Activated naive CD4-positive, alpha-beta T cell treated with anti-CD3 and anti-CD28 coated beads, Interleukin-2, amount 50 U/mL, for 72 hours (primary cell): ENCODE measurements around the gene C19orf81. TPM values are rescaled to one million over a fixed set of nuclear protein-coding genes. Genes with fewer than 3 reads are reported as not detected.
"Not testable (repeated sequence)": the region's sequence is repeated elsewhere in the genome, so short reads cannot be mapped to it uniquely, and the experiment has no call there.

ENCODE experiments used
- ATAC-seq, 2 donors: fragments of 150-1000 bp; cut with Tn5 transposase; 2 replicates each; pipeline ENCODE4 v1.10.0; 2021; ENCODE audit warnings: mild to moderate bottlenecking in 2 of 2, moderate library complexity in 2 of 2
- DNase-seq, 2 donors: peaks; one replicate each; pipeline ENCODE4 v3.0.0; 2021 to 2022; ENCODE audit warnings: low spot score in 2 of 2
- H3K27ac Mint-ChIP-seq, 2 donors: one replicate each; pipeline ENCODE4 v1.8.0; 2022; ENCODE audit warnings: mild to moderate bottlenecking in 2 of 2, mixed read lengths in 2 of 2
- H3K36me3 Mint-ChIP-seq, 2 donors: one replicate each; pipeline ENCODE4 v1.8.0; 2022; ENCODE audit warnings: mixed read lengths in 2 of 2
- H3K9me3 Mint-ChIP-seq, 2 donors: one replicate each; pipeline ENCODE4 v1.8.0; 2022; ENCODE audit warnings: mixed read lengths in 2 of 2
- total RNA-seq, 2 donors: library from RNA; stranded (reverse); gene quantifications; one replicate each; pipeline ENCODE4 v1.2.3, GENCODE V29; 2022

Gene C19orf81
- 1 to 10 TPM in 1 of 2 donors, not detected in 1; 4.2 TPM for total RNA-seq

DNA sequence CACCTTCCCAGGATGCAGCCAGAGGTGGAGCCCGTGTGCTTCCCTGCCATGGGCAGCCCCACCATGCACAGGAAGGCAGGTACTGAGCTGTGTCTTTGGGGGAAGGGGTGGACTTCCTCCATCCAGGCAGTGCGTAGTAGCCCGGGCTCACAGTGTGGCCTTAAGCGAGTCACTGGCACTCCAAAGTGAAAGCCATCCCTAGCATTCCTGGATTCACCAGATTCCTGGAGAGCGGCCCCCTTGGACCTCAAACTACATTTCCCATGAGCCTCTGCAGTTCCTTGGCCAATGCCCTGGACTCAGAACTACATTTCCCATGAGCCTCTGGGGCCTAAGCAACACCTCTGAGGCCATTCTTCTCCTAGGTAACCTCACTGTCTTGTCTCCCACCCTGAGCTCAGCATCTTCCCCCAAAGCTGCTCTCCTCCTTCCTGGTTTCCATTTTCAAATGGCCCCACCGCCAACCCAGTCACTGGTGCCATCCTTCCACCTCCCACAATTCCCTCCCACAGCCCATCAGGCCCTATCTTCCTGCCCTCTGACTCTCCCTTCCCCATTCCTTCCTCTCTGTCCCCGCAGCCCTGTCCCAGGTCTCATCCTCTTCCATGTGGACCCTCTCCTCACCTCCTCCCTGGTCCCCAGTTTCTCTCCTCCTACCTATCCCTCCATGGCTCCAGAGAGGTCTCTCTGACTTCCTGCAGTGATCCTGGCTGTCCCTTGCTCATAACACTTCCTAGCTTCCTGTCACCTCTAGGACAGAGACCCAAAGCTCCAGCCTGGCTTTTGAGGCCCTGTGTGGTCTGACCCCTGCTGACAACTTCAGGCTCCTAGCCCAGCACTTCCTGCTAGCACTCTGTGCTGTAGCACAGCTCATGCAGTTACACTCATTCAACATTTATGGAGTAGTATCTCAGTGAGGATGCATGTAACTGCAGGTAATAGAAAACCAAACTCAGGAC lies at the start of gene C19orf81:
C19orf81 (plus strand) TSS at position 13 of the 959 bp plus-strand sequence; CDS start at position 13, 0 bp downstream.
- peaks cover 0 to 10% of the 10 kb centered on the region in 2 donors for H3K9me3 Mint-ChIP-seq
- DNase-seq, result no peak
- H3K27ac Mint-ChIP-seq, result no peak within 1 kb of the TSS
- ATAC-seq, result peak in 1 of 2 donors; percentile 53
- peaks cover 0 to 2% of the 10 kb centered on the region in 2 donors for H3K36me3 Mint-ChIP-seq

DNA sequence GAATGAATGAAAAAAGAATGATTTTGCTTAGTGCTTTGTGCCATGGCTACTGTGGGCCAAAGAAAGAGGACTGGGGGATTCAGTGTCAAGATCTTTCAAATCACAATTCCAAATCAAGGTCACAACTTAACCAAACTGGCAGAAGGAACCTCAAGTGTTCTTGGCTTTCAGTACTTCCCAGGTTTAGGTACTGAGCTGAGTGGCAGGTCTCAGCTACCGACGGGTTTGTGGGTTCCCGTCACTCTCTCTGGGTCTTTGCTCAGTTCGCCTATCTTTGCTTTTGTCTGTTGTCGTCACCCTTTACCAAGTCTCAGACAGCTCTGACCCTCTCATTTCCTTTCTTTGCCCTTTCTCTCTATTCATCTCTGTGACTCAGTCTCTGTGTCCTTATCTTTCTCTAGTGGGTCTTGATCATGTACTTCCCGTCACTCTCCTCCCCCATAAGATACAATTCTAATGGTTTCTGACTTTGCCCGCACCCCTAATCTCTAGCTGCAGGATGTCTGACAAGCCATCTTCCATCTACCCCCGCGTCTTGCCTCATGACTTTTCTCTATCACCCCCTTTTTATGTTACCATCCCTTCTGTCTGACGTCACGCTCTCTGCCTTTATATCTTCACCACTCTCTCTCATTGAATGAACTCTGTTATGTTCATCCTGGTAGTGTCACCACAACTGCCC lies 47.7 kb upstream of the C19orf81 start:
- DNase-seq (no peak), ATAC-seq (peak in 1 of 2 donors; percentile 25)
- Mint-ChIP-seq H3K36me3 (peaks cover 9 to 11% of the 10 kb centered on the region in 2 donors), H3K27ac (no peak overlapping the region), H3K9me3 (peaks cover 3 to 4% of the 10 kb centered on the region in 2 donors)

DNA sequence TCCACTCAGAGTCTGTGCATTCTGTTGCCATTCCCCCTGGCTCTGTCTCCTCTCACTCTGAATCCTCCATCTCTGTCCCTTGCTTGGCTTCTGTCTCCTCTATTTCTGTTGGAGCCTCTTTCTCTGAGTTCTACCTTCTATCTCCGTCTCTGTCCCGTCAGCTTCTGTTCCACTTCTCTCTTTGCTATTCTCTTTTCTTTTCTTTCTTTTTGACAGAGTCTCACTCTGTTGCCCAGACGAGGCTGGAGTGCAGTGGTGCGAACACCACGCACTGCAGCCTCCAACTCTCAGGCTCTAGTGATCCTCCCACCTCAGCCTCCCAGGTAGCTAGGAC lies 47.2 kb upstream of the C19orf81 start:
- peaks cover 5 to 6% of the 10 kb centered on the region in 2 donors for H3K9me3 Mint-ChIP-seq
- no peak for ATAC-seq
- peaks cover 11 to 14% of the 10 kb centered on the region in 2 donors for H3K36me3 Mint-ChIP-seq

DNA sequence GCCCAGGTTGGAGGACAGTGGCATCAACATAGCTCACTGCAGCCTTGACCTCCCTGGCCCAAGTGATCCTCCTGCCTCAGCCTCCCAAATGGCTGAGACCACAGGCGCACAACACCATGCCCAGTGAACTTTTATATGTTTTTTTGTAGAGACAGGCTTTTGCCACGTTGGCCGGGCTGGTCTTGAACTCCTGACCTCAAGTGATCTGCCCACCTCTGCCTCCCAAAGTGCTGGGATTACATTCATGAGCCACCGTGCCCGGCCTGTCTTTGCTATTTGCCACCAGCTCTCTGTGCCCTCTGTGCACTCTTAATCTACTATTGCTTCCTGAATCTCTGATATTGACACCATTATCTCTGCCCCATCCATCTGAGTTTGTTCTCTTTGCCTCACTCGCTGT lies 46.7 kb upstream of the C19orf81 start:
- peaks cover 12 to 18% of the 10 kb centered on the region in 2 donors for H3K36me3 Mint-ChIP-seq
- H3K27ac Mint-ChIP-seq, result no peak overlapping the region
- DNase-seq, result no peak
- H3K9me3 Mint-ChIP-seq, result peaks cover 9 to 10% of the 10 kb centered on the region in 2 donors
- ATAC-seq, result no peak

More for the DNA sequence above, 47.2 kb upstream of the C19orf81 start:
- no peak for DNase-seq
- no peak overlapping the region for H3K27ac Mint-ChIP-seq

DNA sequence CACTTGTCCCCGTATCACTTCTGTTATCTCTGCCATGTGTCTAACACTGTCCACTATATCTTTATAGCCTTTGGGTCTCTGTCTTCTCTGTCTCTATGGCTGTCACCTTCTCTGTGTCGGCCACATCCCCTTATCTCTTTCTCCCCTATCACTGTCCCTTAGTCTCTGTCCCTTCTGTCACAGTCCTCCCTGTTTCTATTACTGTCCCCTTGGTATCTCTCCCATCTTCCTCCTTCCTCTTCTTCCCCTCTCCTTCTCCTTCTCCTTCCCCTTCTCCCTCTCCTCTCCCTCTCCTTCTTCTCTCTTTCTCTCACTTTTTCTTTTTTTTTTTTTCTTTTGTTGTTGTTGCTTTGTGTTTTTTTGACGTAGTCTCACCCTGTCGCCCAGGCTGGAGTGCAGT lies 46.3 kb upstream of the C19orf81 start:
- Mint-ChIP-seq H3K27ac (no peak overlapping the region), H3K9me3 (peaks cover 12 to 14% of the 10 kb centered on the region in 2 donors), H3K36me3 (peaks cover 17 to 20% of the 10 kb centered on the region in 2 donors)
- DNase-seq (no peak), ATAC-seq (no peak)

DNA sequence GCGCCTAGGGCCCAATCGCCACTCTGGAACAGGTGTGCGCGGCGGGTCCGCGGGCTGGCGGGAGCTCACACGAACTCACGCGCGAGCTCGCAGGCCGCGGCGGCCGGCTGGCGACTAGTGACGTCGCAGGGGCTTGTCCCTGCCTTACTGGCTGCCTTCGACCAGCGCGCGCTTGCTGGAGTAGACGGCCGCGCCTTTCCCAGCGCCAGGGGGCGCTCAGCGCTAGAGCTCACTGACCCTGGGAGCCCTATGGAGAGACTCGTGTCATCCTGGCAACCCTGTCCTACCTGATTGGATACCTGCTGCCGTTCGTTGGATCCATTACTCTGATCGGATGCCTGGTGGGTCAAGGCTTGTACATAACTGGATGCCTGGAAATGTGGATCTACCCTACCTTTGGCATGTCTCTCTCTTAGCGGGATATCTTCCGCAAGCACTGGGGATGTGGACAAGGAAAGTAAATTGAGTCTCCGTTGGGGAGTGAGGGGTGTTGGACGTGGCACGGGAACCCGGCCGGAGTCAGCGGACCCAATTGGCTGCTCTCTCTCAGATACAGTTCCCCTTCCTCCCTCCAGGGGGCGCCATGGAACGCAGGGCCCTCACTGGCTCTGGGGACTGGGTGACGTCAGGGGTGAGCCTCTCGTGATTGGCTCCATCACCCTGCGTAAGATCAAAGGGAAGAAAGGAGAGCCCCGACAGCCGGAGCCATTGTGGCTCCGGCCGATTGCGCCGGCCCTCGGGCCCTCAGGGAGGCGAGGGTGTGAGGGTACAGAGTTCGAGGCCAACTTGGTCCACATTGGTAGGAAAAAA lies 44.8 kb upstream of the C19orf81 start:
- not testable (repeated sequence) for H3K27ac Mint-ChIP-seq
- ATAC-seq (peak; percentile 43 to 50), DNase-seq (peak in 1 of 2 donors; percentile 21)
- peaks cover 12 to 19% of the 10 kb centered on the region in 2 donors for H3K9me3 Mint-ChIP-seq
- peaks cover 20 to 25% of the 10 kb centered on the region in 2 donors for H3K36me3 Mint-ChIP-seq

DNA sequence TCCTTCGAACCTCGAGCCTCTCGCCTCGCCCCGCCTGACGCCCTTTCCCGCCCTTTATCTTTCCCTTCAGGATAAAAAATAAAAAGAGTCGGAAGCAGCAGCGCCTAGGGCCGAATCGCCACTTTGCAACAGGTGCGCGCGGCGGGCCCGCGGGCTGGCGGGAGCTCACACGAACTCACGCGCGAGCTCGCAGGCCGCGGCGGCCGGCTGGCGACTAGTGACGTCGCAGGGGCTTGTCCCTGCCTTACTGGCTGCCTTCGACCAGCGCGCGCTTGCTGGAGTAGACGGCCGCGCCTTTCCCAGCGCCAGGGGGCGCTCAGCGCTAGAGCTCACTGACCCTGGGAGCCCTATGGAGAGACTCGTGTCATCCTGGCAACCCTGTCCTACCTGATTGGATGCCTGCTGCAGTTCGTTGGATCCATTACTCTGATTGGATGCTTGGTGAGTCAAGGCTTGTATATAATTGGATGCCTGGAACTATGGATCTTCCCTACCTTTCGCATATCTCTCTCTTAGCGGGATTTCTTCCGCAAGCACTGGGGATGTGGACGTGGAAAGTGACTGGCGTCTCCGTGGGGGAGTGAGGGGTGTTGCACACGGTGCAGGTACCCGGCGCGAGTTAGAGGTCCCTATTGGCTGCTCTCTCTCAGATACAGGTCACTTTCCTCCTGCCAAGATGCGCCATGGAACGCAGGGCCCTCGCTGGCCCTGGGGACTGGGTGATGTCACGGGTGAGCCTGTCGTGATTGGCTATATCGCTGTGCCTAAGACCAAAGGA lies 43.0 kb upstream of the C19orf81 start:
- Mint-ChIP-seq H3K9me3 (peaks cover 12 to 19% of the 10 kb centered on the region in 2 donors), H3K27ac (peak overlapping the region in 1 of 2 donors; percentile 58), H3K36me3 (peaks cover 20 to 25% of the 10 kb centered on the region in 2 donors)
- not testable (repeated sequence) for DNase-seq
- peak; percentile 59 to 67 for ATAC-seq

DNA sequence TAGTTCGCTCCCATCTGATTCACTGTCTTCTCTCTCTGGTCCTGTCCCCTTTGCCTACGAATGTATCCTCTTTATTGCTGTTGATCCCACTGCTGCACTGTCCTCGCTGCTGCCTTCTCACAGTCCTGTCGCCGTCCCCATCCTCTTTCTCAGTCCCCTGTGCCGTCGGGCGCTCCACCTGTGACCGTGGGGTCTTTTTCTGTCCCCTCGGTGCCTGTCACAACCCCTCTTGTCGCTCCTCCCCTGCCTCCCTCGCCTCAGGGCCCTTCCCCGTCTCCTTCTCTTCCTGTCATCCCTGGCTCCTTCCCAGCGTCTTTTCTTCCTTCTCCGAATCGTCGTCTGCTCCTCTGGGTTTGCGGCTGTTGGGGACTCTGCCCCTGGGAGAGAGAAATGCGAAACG lies 41.9 kb upstream of the C19orf81 start:
- Mint-ChIP-seq H3K9me3 (peaks cover 12 to 19% of the 10 kb centered on the region in 2 donors), H3K27ac (no peak overlapping the region), H3K36me3 (peaks cover 20 to 25% of the 10 kb centered on the region in 2 donors)
- no peak for DNase-seq
- no peak for ATAC-seq

DNA sequence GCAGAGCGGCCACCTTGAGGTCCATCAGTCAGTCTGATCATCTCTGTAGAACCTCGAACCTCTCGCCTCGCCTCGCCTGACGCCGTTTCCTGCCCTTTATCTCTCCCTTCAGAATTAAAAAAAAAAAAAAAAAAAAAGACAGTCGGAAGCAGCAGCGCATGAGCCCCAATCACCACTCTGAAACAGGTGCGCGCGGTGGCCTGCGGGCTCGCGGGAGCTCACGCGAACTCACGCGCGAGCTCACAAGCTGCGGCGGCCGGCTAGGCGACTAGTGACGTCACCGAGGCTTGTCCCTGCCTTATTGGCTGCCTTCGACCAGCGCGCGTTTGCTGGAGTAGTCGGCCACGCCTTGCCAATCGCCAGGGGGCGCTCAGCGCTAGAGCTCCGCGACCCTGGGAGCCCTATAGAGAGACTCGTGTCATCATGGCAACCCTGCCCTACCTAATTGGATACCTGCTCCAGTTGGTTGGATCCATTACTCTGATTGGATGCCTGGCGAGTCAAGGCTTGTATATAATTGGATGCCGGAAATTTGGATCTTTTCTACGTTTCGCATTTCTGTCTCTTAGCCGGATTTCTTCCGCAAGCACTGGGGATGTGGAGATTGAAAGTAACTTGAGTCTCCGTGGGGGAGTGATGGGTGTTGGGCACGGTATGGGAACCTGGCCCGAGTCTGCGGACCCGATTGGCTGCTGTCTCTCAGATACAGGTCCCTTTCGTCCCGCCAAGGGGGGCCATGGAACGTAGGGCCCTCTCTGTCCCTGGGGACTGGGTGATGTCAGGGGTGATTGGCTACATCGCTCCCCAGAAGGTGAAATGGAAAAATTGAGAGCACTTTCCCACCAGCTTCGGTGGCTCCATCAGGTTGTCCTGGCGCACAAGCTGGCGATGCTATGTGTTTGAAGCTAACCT lies 41.1 kb upstream of the C19orf81 start:
- DNase-seq (peak; percentile 84 to 95), ATAC-seq (peak; percentile 81 to 92)
- Mint-ChIP-seq H3K27ac (no peak overlapping the region), H3K9me3 (peaks cover 12 to 19% of the 10 kb centered on the region in 2 donors), H3K36me3 (peaks cover 20 to 25% of the 10 kb centered on the region in 2 donors)

DNA sequence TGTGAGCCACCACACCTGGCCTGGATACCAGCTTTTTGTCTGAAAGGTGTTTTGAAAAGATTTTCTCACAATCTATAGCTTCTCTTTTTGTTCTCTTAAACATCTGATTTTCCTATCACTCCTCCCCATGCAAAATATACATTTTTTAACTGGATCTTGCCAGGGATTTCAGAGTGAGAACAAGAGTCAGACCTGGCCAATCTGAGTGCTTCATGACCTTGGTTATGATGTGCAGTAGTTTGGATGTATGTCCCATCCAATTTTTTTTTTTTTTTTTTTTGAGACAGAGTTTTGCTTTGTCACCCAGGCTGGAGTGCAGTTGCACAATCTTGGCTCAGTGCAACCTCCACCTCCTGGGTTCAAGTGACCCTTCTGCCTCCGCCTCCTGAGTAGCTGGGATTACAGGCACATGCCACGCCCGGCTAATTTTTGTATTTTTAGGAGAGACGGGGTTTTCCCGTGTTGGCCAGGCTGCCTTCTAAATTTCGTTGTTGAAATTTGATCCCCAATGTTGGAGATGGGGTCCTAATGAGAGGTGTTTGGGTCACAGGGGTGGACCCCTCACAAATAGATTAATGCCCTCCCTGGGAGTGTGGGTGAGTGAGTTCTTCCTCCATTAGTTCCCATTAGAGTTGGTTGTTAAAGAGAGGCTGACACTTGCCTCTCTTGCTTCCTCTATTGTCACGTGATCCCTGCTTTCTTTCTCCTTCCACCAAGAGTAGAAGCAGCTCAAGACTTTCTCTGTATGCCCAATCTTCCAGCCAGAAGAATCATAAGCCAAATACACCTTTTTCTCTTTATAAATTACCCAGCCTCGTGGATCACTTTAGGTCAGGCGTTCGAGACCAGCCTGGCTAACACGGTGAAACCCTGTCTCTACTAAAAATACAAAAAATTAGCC lies 36.5 kb upstream of the C19orf81 start:
- H3K9me3 Mint-ChIP-seq, H3K36me3 Mint-ChIP-seq, H3K27ac Mint-ChIP-seq, DNase-seq, ATAC-seq: not testable (repeated sequence)

DNA sequence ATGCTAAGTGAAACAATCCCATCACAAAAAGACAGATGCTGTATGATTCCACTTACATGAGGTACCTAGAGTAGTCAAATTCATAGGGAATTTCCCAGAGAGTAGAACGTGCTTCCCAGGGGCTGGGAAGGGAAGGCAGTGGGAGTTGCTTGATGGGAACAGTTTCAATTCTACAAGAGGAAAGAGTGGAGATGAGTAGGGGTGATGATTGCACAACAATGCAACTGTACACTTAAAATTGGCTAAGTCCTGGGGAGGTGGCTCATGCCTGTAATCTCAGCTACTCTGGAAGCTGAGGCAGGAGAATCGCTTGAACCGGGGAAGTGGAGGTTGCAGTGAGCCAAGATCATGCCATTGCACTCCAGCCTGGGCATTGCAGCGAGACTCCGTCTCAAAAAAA lies 30.9 kb upstream of the C19orf81 start:
- not testable (repeated sequence) for H3K9me3 Mint-ChIP-seq, ATAC-seq

DNA sequence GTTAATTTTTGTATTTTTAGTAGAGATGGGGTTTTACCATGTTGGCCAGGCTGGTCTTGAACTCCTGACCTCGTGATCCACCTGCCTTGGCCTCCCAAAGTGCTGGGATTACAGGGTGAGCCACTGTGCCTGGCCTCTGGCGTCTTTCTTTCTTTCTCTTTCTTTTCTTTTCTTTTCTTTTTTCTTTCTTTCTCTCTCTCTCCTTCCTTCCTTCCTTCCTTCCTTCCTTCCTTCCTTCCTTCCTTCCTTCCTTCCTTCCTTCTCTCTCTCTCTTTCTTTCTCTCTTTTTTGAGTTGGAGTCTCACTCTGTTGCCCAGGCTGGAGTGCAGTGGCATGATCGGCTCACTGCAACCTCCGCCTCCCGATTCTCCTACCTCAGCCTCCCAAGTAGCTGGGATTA lies 30.1 kb upstream of the C19orf81 start:
- not testable (repeated sequence) for H3K27ac Mint-ChIP-seq, DNase-seq, H3K9me3 Mint-ChIP-seq, ATAC-seq, H3K36me3 Mint-ChIP-seq

More for the DNA sequence above, 30.9 kb upstream of the C19orf81 start:
- not testable (repeated sequence) for H3K27ac Mint-ChIP-seq, DNase-seq, H3K36me3 Mint-ChIP-seq

DNA sequence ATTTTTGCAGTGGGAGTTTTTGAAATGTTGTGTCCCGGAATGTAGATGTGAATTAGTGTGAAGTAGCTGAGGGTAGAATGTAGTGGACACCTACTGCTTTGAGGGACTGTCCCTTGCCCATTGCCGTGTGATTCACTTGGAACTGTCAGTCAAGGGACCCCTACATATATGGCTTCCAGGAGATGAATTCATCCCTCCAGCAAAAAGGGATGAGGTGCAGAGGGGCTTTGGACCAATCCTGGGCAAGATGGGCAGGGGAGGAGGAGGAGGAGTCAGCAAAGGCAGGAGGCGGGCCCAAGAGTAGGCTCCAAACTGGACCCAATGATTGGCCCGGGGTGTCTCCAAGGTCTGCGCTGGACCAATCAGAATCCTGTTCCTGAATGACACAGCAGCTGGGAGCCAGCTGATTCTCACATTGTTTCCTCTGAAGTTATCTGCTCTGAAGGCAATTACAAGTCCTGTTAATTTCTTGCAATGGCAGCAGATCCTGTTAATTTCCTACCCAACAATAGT lies 28.8 kb upstream of the C19orf81 start:
- ATAC-seq, H3K27ac Mint-ChIP-seq, H3K9me3 Mint-ChIP-seq, DNase-seq, H3K36me3 Mint-ChIP-seq: not testable (repeated sequence)
